GM12891 (cell line): ENCODE measurements around the gene CFAP74.

Experiments used
- DNase-seq: peaks from one replicate; pipeline ENCODE4 v3.0.0; 2011; ENCODE audit warnings: low spot score; ENCODE audit not compliant: insufficient read length
- FAIRE-seq: peaks from 2 replicates; lab custom pipeline; 2011; peaks lifted over from hg19 to GRCh38; lab: Jason Lieb, UNC
- PAX5 ChIP-seq: IDR thresholded peaks from 2 replicates; pipeline ENCODE4 v1.6.1; 2011; ENCODE audit warnings: low read length, moderate library complexity, mild to moderate bottlenecking; ENCODE audit not compliant: insufficient read depth, severe bottlenecking
- POLR2A ChIP-seq: IDR thresholded peaks from 2 replicates; pipeline ENCODE4 v1.6.1; 2011; ENCODE audit warnings: low read depth, low read length, control low read depth
- POLR2AphosphoS5 ChIP-seq: IDR thresholded peaks from 2 replicates; pipeline ENCODE4 v1.6.1; 2011; ENCODE audit warnings: low read depth, low read length, control low read depth
- POU2F2 ChIP-seq: IDR thresholded peaks from 2 replicates; pipeline ENCODE4 v1.6.1; 2011; ENCODE audit warnings: low read depth, mild to moderate bottlenecking, control low read depth, low read length, moderate library complexity
- SPI1 ChIP-seq: IDR thresholded peaks from 2 replicates; pipeline ENCODE4 v1.6.1; 2011; ENCODE audit warnings: low read depth, low read length, control low read depth
- TAF1 ChIP-seq: IDR thresholded peaks from 2 replicates; pipeline ENCODE4 v1.6.1; 2011; ENCODE audit warnings: low read depth, low read length, control low read depth

Gene CFAP74

GRCh38 chr1:2028870-2029560 is 25.4 kb upstream of the CFAP74 start:
- no peak for DNase-seq
- FAIRE-seq = no peak
- TF ChIP-seq POLR2A (no peak), POLR2AphosphoS5 (no peak), PAX5 (no peak), SPI1 (no peak), POU2F2 (no peak), TAF1 (no peak)

- TF ChIP-seq POLR2A (no peak), PAX5 (no peak), POLR2AphosphoS5 (no peak), TAF1 (no peak), POU2F2 (no peak), SPI1 (no peak)
- FAIRE-seq (no peak), DNase-seq (no peak)
Observed at GRCh38 chr1:2027961-2028583, 24.5 kb upstream of the CFAP74 start.

GRCh38 chr1:2025491-2025981 is 21.9 kb upstream of the CFAP74 start:
- TF ChIP-seq POU2F2 (no peak), TAF1 (no peak), POLR2AphosphoS5 (no peak), SPI1 (no peak), PAX5 (no peak), POLR2A (no peak)
- FAIRE-seq (no peak), DNase-seq (no peak)

GRCh38 chr1:2024887-2025286 is 21.3 kb upstream of the CFAP74 start:
- no peak for FAIRE-seq

GRCh38 chr1:2024451-2024850 is 20.9 kb upstream of the CFAP74 start:
- FAIRE-seq (no peak), DNase-seq (no peak)
- TF ChIP-seq POLR2A = no peak
- TF ChIP-seq POU2F2 = no peak
- TF ChIP-seq TAF1 = no peak
- TF ChIP-seq SPI1 = no peak
- TF ChIP-seq PAX5 = no peak
- no peak for TF ChIP-seq POLR2AphosphoS5

More at GRCh38 chr1:2024887-2025286, 21.3 kb upstream of the CFAP74 start:
- DNase-seq = no peak
- TF ChIP-seq POU2F2 = no peak
- no peak for TF ChIP-seq SPI1
- TF ChIP-seq POLR2A = no peak
- TF ChIP-seq POLR2AphosphoS5 = no peak
- TF ChIP-seq TAF1 = no peak
- TF ChIP-seq PAX5 = no peak

GRCh38 chr1:2023187-2023586 is 19.6 kb upstream of the CFAP74 start:
- DNase-seq (no peak), FAIRE-seq (no peak)
- TF ChIP-seq PAX5 = no peak
- TF ChIP-seq POLR2A = no peak
- no peak for TF ChIP-seq POU2F2
- TF ChIP-seq TAF1 = no peak
- TF ChIP-seq POLR2AphosphoS5 = no peak

- no peak for FAIRE-seq
- TF ChIP-seq POLR2A = no peak
- TF ChIP-seq POU2F2 = no peak
Observed at GRCh38 chr1:2022063-2022770, 18.6 kb upstream of the CFAP74 start.

GRCh38 chr1:2021550-2021949 is 18.0 kb upstream of the CFAP74 start:
- DNase-seq (no peak), FAIRE-seq (no peak)
- TF ChIP-seq PAX5 = no peak
- TF ChIP-seq POU2F2 = no peak
- no peak for TF ChIP-seq POLR2A
- no peak for TF ChIP-seq POLR2AphosphoS5
- no peak for TF ChIP-seq SPI1

More at GRCh38 chr1:2022063-2022770, 18.6 kb upstream of the CFAP74 start:
- no peak for DNase-seq

- TF ChIP-seq POLR2AphosphoS5 = no peak
- TF ChIP-seq POLR2A = no peak
- TF ChIP-seq SPI1 = no peak
- TF ChIP-seq POU2F2 = no peak
- no peak for TF ChIP-seq PAX5
- TF ChIP-seq TAF1 = no peak
- DNase-seq = no peak
Observed at GRCh38 chr1:2020310-2020655, 16.7 kb upstream of the CFAP74 start.

More at GRCh38 chr1:2020310-2020655, 16.7 kb upstream of the CFAP74 start:
- FAIRE-seq = no peak
